NCI-H1092 (cell line): ENCODE results near the gene FTSJ1.

Source experiments
- DNase-seq: peaks from one replicate; lab custom pipeline; 2025; lab: John Stamatoyannopoulos, UW

Gene FTSJ1

GRCh38 chrX:48470833-48471118, 5.2 kb upstream of the FTSJ1 start:
- DNase-seq, result no peak

- no peak for DNase-seq
Measured at GRCh38 chrX:48471504-48471903, 4.5 kb upstream of the FTSJ1 start.

- DNase-seq, result no peak
Measured at GRCh38 chrX:48472225-48472624, 3.8 kb upstream of the FTSJ1 start.

- no peak for DNase-seq
Measured at GRCh38 chrX:48472851-48473703, 2.9 kb upstream of the FTSJ1 start.

- DNase-seq, result no peak
Measured at GRCh38 chrX:48473704-48473990, 2.4 kb upstream of the FTSJ1 start.

GRCh38 chrX:48474127-48474526, 1.9 kb upstream of the FTSJ1 start:
- DNase-seq, result no peak

- DNase-seq, result no peak
Measured at GRCh38 chrX:48474581-48474980, 1.4 kb upstream of the FTSJ1 start.

GRCh38 chrX:48475296-48475695, 703 bp upstream of the FTSJ1 start:
- DNase-seq, result no peak

- DNase-seq, result no peak
Measured at GRCh38 chrX:48476919-48477318, 920 bp downstream of the FTSJ1 start.

GRCh38 chrX:48477960-48478755, 2.2 kb downstream of the FTSJ1 start:
- DNase-seq, result no peak

- DNase-seq, result no peak
Measured at GRCh38 chrX:48478806-48479205, 2.8 kb downstream of the FTSJ1 start.

- DNase-seq, result no peak
Measured at GRCh38 chrX:48480142-48480541, 4.1 kb downstream of the FTSJ1 start.

GRCh38 chrX:48480583-48480982, 4.6 kb downstream of the FTSJ1 start:
- no peak for DNase-seq

GRCh38 chrX:48482526-48482925, 6.5 kb downstream of the FTSJ1 start:
- no peak for DNase-seq

GRCh38 chrX:48487362-48487798, 11.4 kb downstream of the FTSJ1 start:
- no peak for DNase-seq

- no peak for DNase-seq
Measured at GRCh38 chrX:48488034-48488433, 12.0 kb downstream of the FTSJ1 start.

GRCh38 chrX:48489296-48489695, 13.3 kb downstream of the FTSJ1 start:
- DNase-seq, result no peak

GRCh38 chrX:48489892-48490291, 13.9 kb downstream of the FTSJ1 start:
- DNase-seq, result no peak

- no peak for DNase-seq
Measured at GRCh38 chrX:48490661-48491060, 14.7 kb downstream of the FTSJ1 start.

GRCh38 chrX:48491809-48492208, 15.8 kb downstream of the FTSJ1 start:
- DNase-seq, result no peak

- DNase-seq, result no peak
Measured at GRCh38 chrX:48492293-48492910, 16.4 kb downstream of the FTSJ1 start.

- DNase-seq, result peak; percentile 5
Measured at GRCh38 chrX:48493890-48494364, 17.9 kb downstream of the FTSJ1 start.

GRCh38 chrX:48496660-48497059, 20.7 kb downstream of the FTSJ1 start:
- no peak for DNase-seq
